GM12872 (cell line): ENCODE results near the gene CALHM4.

ENCODE experiments used
- TF ChIP-seq, protein P1 (sequence below): IDR thresholded peaks from 3 replicates; pipeline ENCODE4 v1.5.1; 2011; ENCODE audit warnings: low read depth, mild to moderate bottlenecking, low read length, moderate library complexity; ENCODE audit not compliant: insufficient read depth

CALHM4 gene

GRCh38 chr6:116578335-116578734 is 24.8 kb downstream of the CALHM4 start:
- TF ChIP-seq, protein P1, sequence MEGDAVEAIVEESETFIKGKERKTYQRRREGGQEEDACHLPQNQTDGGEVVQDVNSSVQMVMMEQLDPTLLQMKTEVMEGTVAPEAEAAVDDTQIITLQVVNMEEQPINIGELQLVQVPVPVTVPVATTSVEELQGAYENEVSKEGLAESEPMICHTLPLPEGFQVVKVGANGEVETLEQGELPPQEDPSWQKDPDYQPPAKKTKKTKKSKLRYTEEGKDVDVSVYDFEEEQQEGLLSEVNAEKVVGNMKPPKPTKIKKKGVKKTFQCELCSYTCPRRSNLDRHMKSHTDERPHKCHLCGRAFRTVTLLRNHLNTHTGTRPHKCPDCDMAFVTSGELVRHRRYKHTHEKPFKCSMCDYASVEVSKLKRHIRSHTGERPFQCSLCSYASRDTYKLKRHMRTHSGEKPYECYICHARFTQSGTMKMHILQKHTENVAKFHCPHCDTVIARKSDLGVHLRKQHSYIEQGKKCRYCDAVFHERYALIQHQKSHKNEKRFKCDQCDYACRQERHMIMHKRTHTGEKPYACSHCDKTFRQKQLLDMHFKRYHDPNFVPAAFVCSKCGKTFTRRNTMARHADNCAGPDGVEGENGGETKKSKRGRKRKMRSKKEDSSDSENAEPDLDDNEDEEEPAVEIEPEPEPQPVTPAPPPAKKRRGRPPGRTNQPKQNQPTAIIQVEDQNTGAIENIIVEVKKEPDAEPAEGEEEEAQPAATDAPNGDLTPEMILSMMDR, result no peak

- TF ChIP-seq, protein P1, result no peak
Observed at GRCh38 chr6:116579143-116579542, 25.6 kb downstream of the CALHM4 start.

- TF ChIP-seq, protein P1, result no peak
Observed at GRCh38 chr6:116580198-116580597, 26.6 kb downstream of the CALHM4 start.

GRCh38 chr6:116586276-116586675 is 32.7 kb downstream of the CALHM4 start:
- TF ChIP-seq, protein P1, result no peak

GRCh38 chr6:116586738-116587137 is 33.2 kb downstream of the CALHM4 start:
- TF ChIP-seq, protein P1, result no peak

- TF ChIP-seq, protein P1, result no peak
Observed at GRCh38 chr6:116595247-116595646, 41.7 kb downstream of the CALHM4 start.

- TF ChIP-seq, protein P1, result no peak
Observed at GRCh38 chr6:116596815-116597214, 43.3 kb downstream of the CALHM4 start.

DNA sequence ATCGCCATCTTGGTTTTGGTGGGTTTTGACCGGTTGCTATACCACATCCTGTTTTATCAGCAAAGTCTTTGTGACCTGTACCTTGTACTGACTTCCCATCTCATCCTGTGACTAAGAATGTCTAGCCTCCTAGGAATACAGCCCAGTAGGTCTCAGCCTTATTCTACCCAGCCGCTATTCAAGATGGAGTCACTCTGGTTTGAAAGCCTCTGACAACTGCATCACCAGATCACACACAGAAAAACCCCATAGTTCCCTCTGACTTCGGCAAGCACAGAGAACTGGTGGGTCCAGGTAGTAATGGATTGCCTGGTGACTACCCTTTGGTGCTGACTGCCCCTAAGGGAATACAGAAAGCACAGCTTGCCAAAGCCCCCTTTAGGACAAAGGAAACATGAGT is 52.4 kb downstream of the CALHM4 start:
- TF ChIP-seq, protein P1, result no peak
